H1 (cell line): ENCODE measurements around the gene PHLDA3.

Experiments
- CEBPB ChIP-seq: IDR thresholded peaks from 2 replicates; pipeline ENCODE4 v1.6.1; 2012; ENCODE audit warnings: low read depth, low read length
- EP300 ChIP-seq, 2 experiments: IDR thresholded peaks; 1 replicate in 1 of 2; 2 replicates in 1 of 2; pipeline ENCODE4 v1.6.1; 2011 to 2012; ENCODE audit warnings: low read depth in 2 of 2, low read length in 2 of 2, mild to moderate bottlenecking in 2 of 2, borderline replicate concordance in 1 of 2, inconsistent platforms in 1 of 2, moderate library complexity in 1 of 2
- EZH2 ChIP-seq: fragments of 200-600 bp; sonication (generic); IDR thresholded peaks from 2 replicates; pipeline ENCODE4 v1.7.1; 2012; ENCODE audit warnings: low read depth, mild to moderate bottlenecking, moderate library complexity, low read length, inconsistent platforms; ENCODE audit not compliant: severe bottlenecking
- GABPA ChIP-seq: IDR thresholded peaks from 2 replicates; pipeline ENCODE4 v1.6.1; 2011; ENCODE audit warnings: mild to moderate bottlenecking, low read length, moderate library complexity, borderline replicate concordance; ENCODE audit not compliant: insufficient read depth
- KDM1A ChIP-seq: fragments of 200-600, 300-600 bp; sonication (generic); IDR thresholded peaks from 2 replicates; pipeline ENCODE4 v1.7.1; 2016; ENCODE audit warnings: mild to moderate bottlenecking, low read length, borderline replicate concordance
- NANOG ChIP-seq: IDR thresholded peaks from 2 replicates; pipeline ENCODE4 v1.6.1; 2011; ENCODE audit warnings: low read length, low read depth, mild to moderate bottlenecking, inconsistent platforms; ENCODE audit not compliant: insufficient read depth, poor library complexity, severe bottlenecking
- POLR2A ChIP-seq, 2 experiments: IDR thresholded peaks; 1 replicate in 1 of 2; 2 replicates in 1 of 2; pipeline ENCODE4 v1.6.1; 2011; ENCODE audit warnings: low read depth in 2 of 2, low read length in 2 of 2, mild to moderate bottlenecking in 2 of 2; ENCODE audit errors: control extremely low read depth in 1 of 2
- RXRA ChIP-seq: IDR thresholded peaks from 2 replicates; pipeline ENCODE4 v1.6.1; 2011; ENCODE audit warnings: low read depth, mild to moderate bottlenecking, low read length, moderate library complexity; ENCODE audit not compliant: insufficient read depth
- SP4 ChIP-seq: IDR thresholded peaks from 2 replicates; pipeline ENCODE4 v1.6.1; 2012; ENCODE audit warnings: low read length, inconsistent platforms
- TF ChIP-seq, protein P1 (sequence below), 3 experiments: IDR thresholded peaks; 1 replicate in 2 of 3; 2 replicates in 1 of 3; pipeline versions ENCODE4 v1.5.1 to v1.6.1; 2011; ENCODE audit warnings: low read length in 3 of 3, mild to moderate bottlenecking in 3 of 3, inconsistent platforms in 2 of 3, low read depth in 1 of 3, moderate library complexity in 1 of 3; ENCODE audit not compliant: insufficient read depth in 1 of 3; ENCODE audit errors: control extremely low read depth in 1 of 3
- TF ChIP-seq, protein P2 (sequence below): IDR thresholded peaks from 2 replicates; pipeline ENCODE4 v1.6.1; 2011; ENCODE audit warnings: low read depth, mild to moderate bottlenecking, low read length; ENCODE audit not compliant: insufficient read depth

DNA sequence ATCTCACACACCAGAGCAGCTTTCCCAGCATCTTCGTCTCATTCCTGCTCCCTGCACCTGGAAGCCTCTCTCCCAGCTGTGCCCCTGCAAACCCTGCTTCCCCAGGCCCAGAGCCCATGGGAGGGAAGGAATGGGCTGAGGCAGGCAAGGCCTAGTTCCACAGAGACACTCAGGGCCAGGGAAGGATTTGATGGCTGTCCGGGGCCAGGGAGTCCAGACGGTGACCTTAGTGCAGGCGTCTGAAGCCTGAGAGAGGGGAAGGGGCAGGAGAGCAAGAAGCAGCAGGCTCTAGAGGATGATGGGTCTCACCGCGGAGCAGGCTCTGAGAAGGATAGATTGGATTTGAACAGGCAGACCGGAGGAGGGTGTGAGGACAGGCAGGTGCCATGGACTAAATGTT is 25.2 kb downstream of the PHLDA3 start:
- TF ChIP-seq POLR2A (IDR thresholded peaks at IDR 0.05; ENCODE audit: control extremely low read depth in 1 of 2, low read depth in 2 of 2, low read length in 2 of 2): no peak
- TF ChIP-seq, protein P1, sequence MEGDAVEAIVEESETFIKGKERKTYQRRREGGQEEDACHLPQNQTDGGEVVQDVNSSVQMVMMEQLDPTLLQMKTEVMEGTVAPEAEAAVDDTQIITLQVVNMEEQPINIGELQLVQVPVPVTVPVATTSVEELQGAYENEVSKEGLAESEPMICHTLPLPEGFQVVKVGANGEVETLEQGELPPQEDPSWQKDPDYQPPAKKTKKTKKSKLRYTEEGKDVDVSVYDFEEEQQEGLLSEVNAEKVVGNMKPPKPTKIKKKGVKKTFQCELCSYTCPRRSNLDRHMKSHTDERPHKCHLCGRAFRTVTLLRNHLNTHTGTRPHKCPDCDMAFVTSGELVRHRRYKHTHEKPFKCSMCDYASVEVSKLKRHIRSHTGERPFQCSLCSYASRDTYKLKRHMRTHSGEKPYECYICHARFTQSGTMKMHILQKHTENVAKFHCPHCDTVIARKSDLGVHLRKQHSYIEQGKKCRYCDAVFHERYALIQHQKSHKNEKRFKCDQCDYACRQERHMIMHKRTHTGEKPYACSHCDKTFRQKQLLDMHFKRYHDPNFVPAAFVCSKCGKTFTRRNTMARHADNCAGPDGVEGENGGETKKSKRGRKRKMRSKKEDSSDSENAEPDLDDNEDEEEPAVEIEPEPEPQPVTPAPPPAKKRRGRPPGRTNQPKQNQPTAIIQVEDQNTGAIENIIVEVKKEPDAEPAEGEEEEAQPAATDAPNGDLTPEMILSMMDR (IDR thresholded peaks at IDR 0.05; ENCODE audit: control extremely low read depth in 1 of 3, insufficient read depth in 1 of 3, low read depth in 1 of 3, low read length in 3 of 3): no peak
- no peak for TF ChIP-seq NANOG
- TF ChIP-seq RXRA: no peak
- no peak for TF ChIP-seq CEBPB
- no peak for TF ChIP-seq SP4
- TF ChIP-seq GABPA: no peak
- no peak for TF ChIP-seq EZH2
- no peak for TF ChIP-seq EP300 (IDR thresholded peaks at IDR 0.05; ENCODE audit: borderline replicate concordance in 1 of 2, low read depth in 2 of 2, low read length in 2 of 2)
- TF ChIP-seq, protein P2, sequence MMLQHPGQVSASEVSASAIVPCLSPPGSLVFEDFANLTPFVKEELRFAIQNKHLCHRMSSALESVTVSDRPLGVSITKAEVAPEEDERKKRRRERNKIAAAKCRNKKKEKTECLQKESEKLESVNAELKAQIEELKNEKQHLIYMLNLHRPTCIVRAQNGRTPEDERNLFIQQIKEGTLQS: no peak
- TF ChIP-seq KDM1A: no peak
